SU-DHL-6 (cell line): ENCODE measurements around the gene CERT1.
"Not testable (repeated sequence)": the region's sequence is repeated elsewhere in the genome, so short reads cannot be mapped to it uniquely, and the experiment has no call there.

ENCODE experiments used
- H2AFZ ChIP-seq: fragments of 200-600 bp; sonication (generic); 2 replicates; pipeline ENCODE4 v1.6.1; 2014; ENCODE audit warnings: low read depth, mild to moderate bottlenecking, moderate library complexity, mixed read lengths, antibody characterized with exemption, low read length; ENCODE audit not compliant: severe bottlenecking
- H3F3A ChIP-seq: fragments of 200-600 bp; shearing (Covaris generic); 2 replicates; pipeline ENCODE4 v1.6.0; 2016; ENCODE audit warnings: antibody characterized with exemption, mild to moderate bottlenecking; ENCODE audit not compliant: insufficient read depth
- H3K27ac ChIP-seq: fragments of 200-600 bp; sonication (generic); 2 replicates; pipeline ENCODE4 v1.5.1; 2016; ENCODE audit warnings: low read depth, mild to moderate bottlenecking, low read length, moderate library complexity, mixed read lengths
- H3K27me3 ChIP-seq: fragments of 200-600 bp; sonication (generic), shearing (Covaris generic); 2 replicates; pipeline ENCODE4 v1.6.0; 2014; ENCODE audit warnings: mild to moderate bottlenecking, low read length
- H3K36me3 ChIP-seq: fragments of 200-600 bp; sonication (generic); 2 replicates; pipeline ENCODE4 v1.6.1; 2014; ENCODE audit warnings: mild to moderate bottlenecking, low read length, mixed read lengths
- H3K4me2 ChIP-seq: fragments of 300-600, 200-600 bp; shearing (Covaris generic), sonication (generic); 2 replicates; pipeline ENCODE4 v1.6.0; 2014; ENCODE audit warnings: low read length, low read depth, mild to moderate bottlenecking; ENCODE audit not compliant: poor library complexity, severe bottlenecking
- H3K4me3 ChIP-seq: fragments of 200-600 bp; sonication (generic); 2 replicates; pipeline ENCODE4 v1.5.1; 2014; ENCODE audit warnings: antibody characterized with exemption, low read length, mild to moderate bottlenecking, mixed read lengths; ENCODE audit not compliant: insufficient read depth, poor library complexity, severe bottlenecking
- H3K79me2 ChIP-seq: fragments of 200-600 bp; sonication (generic); 2 replicates; pipeline ENCODE4 v1.6.1; 2014; ENCODE audit warnings: mild to moderate bottlenecking, low read length, moderate library complexity; ENCODE audit not compliant: insufficient read depth
- H3K9ac ChIP-seq: fragments of 200-600 bp; sonication (generic); 2 replicates; pipeline ENCODE4 v1.7.0; 2014; ENCODE audit warnings: mild to moderate bottlenecking, low read length
- H3K9me2 ChIP-seq: fragments of 200-600 bp; sonication (generic); replicated peaks from 2 replicates; pipeline ENCODE4 v1.6.1; 2014; ENCODE audit warnings: low read length; ENCODE audit not compliant: insufficient read depth
- H3K9me3 ChIP-seq: fragments of 200-600 bp; sonication (generic); 2 replicates; pipeline ENCODE4 v1.6.1; 2014; ENCODE audit warnings: low read length, mixed read lengths; ENCODE audit not compliant: insufficient read depth
- H4K20me1 ChIP-seq: fragments of 200-600 bp; sonication (generic); 2 replicates; pipeline ENCODE4 v1.6.1; 2014; ENCODE audit warnings: low read depth, mild to moderate bottlenecking, antibody characterized with exemption, low read length, moderate library complexity, mixed read lengths
- CTCF ChIP-seq: fragments of 200-600 bp; sonication (generic); IDR thresholded peaks from one replicate; pipeline ENCODE4 v1.5.1; 2017; ENCODE audit warnings: antibody characterized with exemption, mild to moderate bottlenecking, low read length, moderate library complexity; ENCODE audit not compliant: insufficient read depth, poor library complexity, severe bottlenecking
- EZH2phosphoT487 ChIP-seq: fragments of 200-600 bp; sonication (generic), shearing (Covaris generic); conservative IDR thresholded peaks from 2 replicates; pipeline ENCODE4 v1.6.1; 2018; ENCODE audit warnings: mild to moderate bottlenecking, antibody characterized with exemption, low read length, moderate library complexity, mixed read lengths

CERT1 gene

GRCh38 chr5:75336615-75337336 lies 174.7 kb downstream of the CERT1 start, which contains the start of gene HMGCR:
Gene HMGCR, plus strand, starts transcription at chr5:75337220. Its CDS starts 5,386 bp downstream, at chr5:75342606.
- peaks cover 47% of the 10 kb centered on the region for H3K79me2 ChIP-seq
- H3K9me2 ChIP-seq: no peaks in the 10 kb centered on the region
- no peaks in the 10 kb centered on the region for H3K9me3 ChIP-seq
- TF ChIP-seq EZH2phosphoT487 (no peak), CTCF (peak; percentile 13)
- H3K4me2 ChIP-seq: peak within 1 kb of the TSS; percentile 79
- peak within 1 kb of the TSS; percentile 77 for H3K27ac ChIP-seq
- peak within 1 kb of the TSS; percentile 99 for H3K9ac ChIP-seq
- H4K20me1 ChIP-seq: peaks cover 36% of the 10 kb centered on the region
- peak within 1 kb of the TSS; percentile 97 for H3K4me3 ChIP-seq
- peaks cover 13% of the 10 kb centered on the region; the same call in 1 of the 2 replicates for H3K36me3 ChIP-seq
- H2AFZ ChIP-seq: peak within 1 kb of the TSS; percentile 66
- H3F3A ChIP-seq: no peaks in the 10 kb centered on the region
- H3K27me3 ChIP-seq: no peaks in the 10 kb centered on the region

GRCh38 chr5:75335952-75336614 lies 175.3 kb downstream of the CERT1 start:
- H3K36me3 ChIP-seq: 0 out of 2 replicates have a peak, but pooled peaks cover 11% of the 10 kb centered on the region
- H3K4me2 ChIP-seq: peak overlapping the region; percentile 75
- H3K79me2 ChIP-seq: peaks cover 40% of the 10 kb centered on the region
- H3K9ac ChIP-seq: peak overlapping the region; percentile 62
- H4K20me1 ChIP-seq: peaks cover 29% of the 10 kb centered on the region
- H3K9me3 ChIP-seq: no peaks in the 10 kb centered on the region
- TF ChIP-seq EZH2phosphoT487 (no peak), CTCF (no peak)
- H2AFZ ChIP-seq: peak overlapping the region; percentile 66
- no peaks in the 10 kb centered on the region for H3K27me3 ChIP-seq
- H3K4me3 ChIP-seq: peak overlapping the region; percentile 56
- H3K27ac ChIP-seq: peak overlapping the region; percentile 73
- no peaks in the 10 kb centered on the region for H3F3A ChIP-seq
- H3K9me2 ChIP-seq: no peaks in the 10 kb centered on the region

- Histone ChIP-seq H3K4me2 (no peak overlapping the region), H3K27ac (no peak overlapping the region), H3K4me3 (no peak overlapping the region), H2AFZ (no peak overlapping the region), H3K9ac (no peak overlapping the region), H3F3A (no peaks in the 10 kb centered on the region), H4K20me1 (peaks cover 24% of the 10 kb centered on the region), H3K36me3 (0 out of 2 replicates have a peak, but pooled peaks cover 8% of the 10 kb centered on the region), H3K9me3 (no peaks in the 10 kb centered on the region), H3K27me3 (no peaks in the 10 kb centered on the region), H3K79me2 (peaks cover 34% of the 10 kb centered on the region), H3K9me2 (no peaks in the 10 kb centered on the region)
- TF ChIP-seq CTCF (no peak), EZH2phosphoT487 (no peak)
These were observed 175.9 kb downstream of the CERT1 start for GRCh38 chr5:75335486-75335885.

- not testable (repeated sequence) for H3K27me3 ChIP-seq, H3K9ac ChIP-seq, H2AFZ ChIP-seq, H3F3A ChIP-seq, H3K9me2 ChIP-seq, H3K4me2 ChIP-seq, H3K36me3 ChIP-seq, H3K27ac ChIP-seq, H3K4me3 ChIP-seq, H3K9me3 ChIP-seq
- peaks cover 13% of the 10 kb centered on the region for H4K20me1 ChIP-seq
- peaks cover 24% of the 10 kb centered on the region for H3K79me2 ChIP-seq
These were observed 177.0 kb downstream of the CERT1 start for GRCh38 chr5:75334413-75334812.

GRCh38 chr5:75333759-75334158 lies 177.7 kb downstream of the CERT1 start:
- H3K9me3 ChIP-seq, H2AFZ ChIP-seq, H3K9ac ChIP-seq, H3K27me3 ChIP-seq, H3F3A ChIP-seq, H3K27ac ChIP-seq, H4K20me1 ChIP-seq, H3K4me2 ChIP-seq, H3K36me3 ChIP-seq, H3K9me2 ChIP-seq, H3K4me3 ChIP-seq: not testable (repeated sequence)
- H3K79me2 ChIP-seq: peaks cover 17% of the 10 kb centered on the region
